Mesendoderm (in vitro differentiated cells): ENCODE results near the gene TMEM94.

Experiments
- DNase-seq: peaks from one replicate; pipeline ENCODE4 v3.0.0; 2013
- H2AK5ac ChIP-seq: 2 replicates; pipeline ENCODE4 v1.6.1; 2013; ENCODE audit warnings: low read length, inconsistent platforms
- H2BK120ac ChIP-seq: 2 replicates; pipeline ENCODE4 v1.6.1; 2013; ENCODE audit warnings: low read depth, mild to moderate bottlenecking, low read length, moderate library complexity, mixed read lengths
- H2BK15ac ChIP-seq: replicated peaks from 2 replicates; pipeline ENCODE4 v1.6.1; 2013; ENCODE audit warnings: low read depth, mild to moderate bottlenecking, moderate library complexity
- H2BK5ac ChIP-seq: 2 replicates; pipeline ENCODE4 v1.6.1; 2013; ENCODE audit warnings: low read length, inconsistent platforms
- H3K18ac ChIP-seq: 2 replicates; pipeline ENCODE4 v1.6.1; 2013; ENCODE audit warnings: mild to moderate bottlenecking, low read length, mixed read lengths
- H3K23ac ChIP-seq: one replicate; pipeline ENCODE4 v1.6.1; 2013; ENCODE audit warnings: low read length
- H3K27ac ChIP-seq: 2 replicates; pipeline ENCODE4 v1.5.1; 2013; ENCODE audit warnings: low read depth, mild to moderate bottlenecking, inconsistent platforms, low read length, moderate library complexity
- H3K27me3 ChIP-seq: 2 replicates; pipeline ENCODE4 v1.6.1; 2013; ENCODE audit warnings: low read length, control low read depth, mild to moderate bottlenecking, inconsistent platforms; ENCODE audit not compliant: insufficient read depth, poor library complexity
- H3K36me3 ChIP-seq: 2 replicates; pipeline ENCODE4 v1.6.1; 2013; ENCODE audit warnings: low read length, inconsistent platforms; ENCODE audit not compliant: control insufficient read depth, insufficient read depth
- H3K4ac ChIP-seq: one replicate; pipeline ENCODE4 v1.6.1; 2013; ENCODE audit warnings: low read depth, mild to moderate bottlenecking, low read length, moderate library complexity
- H3K4me1 ChIP-seq: 2 replicates; pipeline ENCODE4 v1.6.1; 2013; ENCODE audit warnings: low read depth, low read length, inconsistent platforms; ENCODE audit not compliant: control insufficient read depth
- H3K4me2 ChIP-seq: 2 replicates; pipeline ENCODE4 v1.6.1; 2013; ENCODE audit warnings: low read length
- H3K4me3 ChIP-seq: 2 replicates; pipeline ENCODE4 v1.5.1; 2013; ENCODE audit warnings: mild to moderate bottlenecking, low read length
- H3K56ac ChIP-seq: one replicate; pipeline ENCODE4 v1.6.1; 2013; ENCODE audit warnings: low read length
- H3K79me1 ChIP-seq: 2 replicates; pipeline ENCODE4 v1.6.1; 2013; ENCODE audit warnings: low read length, inconsistent platforms
- H3K79me2 ChIP-seq: 2 replicates; pipeline ENCODE4 v1.6.1; 2013; ENCODE audit warnings: mild to moderate bottlenecking, low read length; ENCODE audit not compliant: control insufficient read depth, insufficient read depth
- H3K9ac ChIP-seq: 2 replicates; pipeline ENCODE4 v1.6.1; 2013; ENCODE audit warnings: low read length, inconsistent platforms
- H4K5ac ChIP-seq: one replicate; pipeline ENCODE4 v1.6.1; 2013; ENCODE audit warnings: low read length
- H4K8ac ChIP-seq: one replicate; pipeline ENCODE4 v1.6.1; 2013; ENCODE audit warnings: low read depth, mild to moderate bottlenecking, control low read depth, low read length, moderate library complexity
- WGBS: extraction: QIAGEN DNeasy Blood & Tissue Kit; methylation state at CpG from one replicate; pipeline ENCODE4 v1.1.7; 2013; ENCODE audit warnings: low lambda C conversion rate, missing lambda C conversion rate; ENCODE audit not compliant: insufficient coverage; ENCODE audit errors: extremely low coverage; 5-methylcytosine and 5-hydroxymethylcytosine counted together

TMEM94 gene

DNA sequence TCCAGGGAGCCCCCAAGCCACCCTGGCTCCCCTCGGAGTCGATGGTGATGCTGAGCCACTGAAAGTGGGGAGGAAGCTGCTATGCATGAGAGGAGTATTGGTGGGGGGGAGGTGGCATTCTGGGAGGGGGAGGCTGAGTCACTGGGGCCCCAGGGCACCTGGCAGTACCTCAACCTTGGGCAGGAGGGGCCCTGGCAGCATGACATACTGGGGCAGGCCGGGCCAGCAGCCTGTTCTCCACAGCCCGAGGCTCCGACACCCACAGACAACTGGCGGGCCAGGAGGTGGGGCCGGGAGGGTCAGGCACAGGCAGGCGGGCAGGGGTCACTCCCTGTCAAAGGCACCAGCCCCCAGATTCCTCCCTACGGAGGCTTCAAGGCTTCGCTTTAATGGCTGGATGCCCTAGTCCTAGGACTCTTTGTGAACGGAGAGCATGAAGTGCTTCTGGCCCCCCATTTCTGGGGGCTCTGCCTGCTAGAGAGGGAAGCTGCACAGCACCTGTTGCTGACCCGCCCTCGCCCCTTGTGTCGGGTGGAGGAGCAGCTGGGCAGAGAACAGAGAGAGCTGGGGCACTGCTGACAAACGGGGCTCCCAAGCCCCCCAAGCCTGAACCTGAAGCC is 58.0 kb downstream of the TMEM94 start:
- Histone ChIP-seq H2AK5ac (no peak overlapping the region), H3K23ac (no peak overlapping the region), H2BK15ac (no peak overlapping the region), H3K18ac (no peak overlapping the region), H3K36me3 (no peaks in the 10 kb centered on the region), H3K56ac (peak overlapping the region; percentile 88), H3K79me1 (peaks cover 14% of the 10 kb centered on the region), H4K5ac (no peak overlapping the region), H3K9ac (peak overlapping the region; percentile 85), H3K4me3 (peak overlapping the region; percentile 67), H2BK5ac (no peak overlapping the region), H3K27ac (no peak overlapping the region), H3K79me2 (peaks cover 2% of the 10 kb centered on the region), H3K27me3 (no peaks in the 10 kb centered on the region), H2BK120ac (no peak overlapping the region), H4K8ac (no peak overlapping the region), H3K4ac (no peak overlapping the region), H3K4me1 (peaks cover 3% of the 10 kb centered on the region), H3K4me2 (peak overlapping the region; percentile 83)
- DNase-seq: no peak
- no CpG with 5 or more reads among the region's 15 CpGs for WGBS

DNA sequence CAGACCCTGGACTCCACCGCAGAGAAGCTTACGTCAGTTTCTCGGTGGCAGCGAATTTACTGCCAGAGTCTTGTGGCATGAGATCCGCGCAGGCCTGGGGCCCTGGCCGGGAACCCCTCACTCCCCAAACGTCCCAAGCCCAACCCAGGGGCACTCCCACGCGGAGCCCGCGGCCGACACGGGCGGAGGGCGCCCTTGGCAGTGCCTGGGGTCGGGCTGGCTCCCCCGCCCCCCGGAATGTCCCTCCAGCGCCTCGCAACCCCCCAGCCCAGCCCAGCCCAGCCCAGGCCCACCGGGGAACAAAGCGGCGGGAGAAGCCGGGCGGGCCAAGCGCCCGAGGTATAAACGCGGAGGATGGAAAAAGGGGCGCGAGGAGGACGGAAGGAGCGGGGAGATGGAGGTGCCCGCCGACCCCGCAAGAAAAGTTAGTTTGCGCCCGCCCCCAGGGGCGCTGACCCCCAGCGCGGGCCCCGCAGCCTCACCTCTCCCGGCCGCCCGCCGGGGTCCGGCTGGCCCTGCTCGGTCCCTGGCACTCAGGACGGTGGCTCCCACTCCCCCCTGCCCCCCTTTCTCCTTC is 58.6 kb downstream of the TMEM94 start:
- H3K4me1 ChIP-seq: peaks cover 3% of the 10 kb centered on the region
- H3K79me2 ChIP-seq: peaks cover 2% of the 10 kb centered on the region
- peak overlapping the region; percentile 52 for H2BK120ac ChIP-seq
- H3K27ac ChIP-seq: peak overlapping the region; percentile 31
- H3K18ac ChIP-seq: peak overlapping the region; percentile 94
- no peak overlapping the region for H4K5ac ChIP-seq
- H3K56ac ChIP-seq: peak overlapping the region; percentile 88
- peak overlapping the region; percentile 83 for H3K4me2 ChIP-seq
- peak overlapping the region; percentile 89 for H3K4ac ChIP-seq
- peaks cover 14% of the 10 kb centered on the region for H3K79me1 ChIP-seq
- peak overlapping the region; percentile 85 for H3K9ac ChIP-seq
- no CpG with 5 or more reads among the region's 50 CpGs for WGBS
- H2BK15ac ChIP-seq: no peak overlapping the region
- H3K4me3 ChIP-seq: peak overlapping the region; percentile 67
- no peaks in the 10 kb centered on the region for H3K36me3 ChIP-seq
- H4K8ac ChIP-seq: no peak overlapping the region
- no peak overlapping the region for H2BK5ac ChIP-seq
- H2AK5ac ChIP-seq: no peak overlapping the region
- no peaks in the 10 kb centered on the region for H3K27me3 ChIP-seq
- peak; percentile 37 for DNase-seq
- H3K23ac ChIP-seq: no peak overlapping the region

DNA sequence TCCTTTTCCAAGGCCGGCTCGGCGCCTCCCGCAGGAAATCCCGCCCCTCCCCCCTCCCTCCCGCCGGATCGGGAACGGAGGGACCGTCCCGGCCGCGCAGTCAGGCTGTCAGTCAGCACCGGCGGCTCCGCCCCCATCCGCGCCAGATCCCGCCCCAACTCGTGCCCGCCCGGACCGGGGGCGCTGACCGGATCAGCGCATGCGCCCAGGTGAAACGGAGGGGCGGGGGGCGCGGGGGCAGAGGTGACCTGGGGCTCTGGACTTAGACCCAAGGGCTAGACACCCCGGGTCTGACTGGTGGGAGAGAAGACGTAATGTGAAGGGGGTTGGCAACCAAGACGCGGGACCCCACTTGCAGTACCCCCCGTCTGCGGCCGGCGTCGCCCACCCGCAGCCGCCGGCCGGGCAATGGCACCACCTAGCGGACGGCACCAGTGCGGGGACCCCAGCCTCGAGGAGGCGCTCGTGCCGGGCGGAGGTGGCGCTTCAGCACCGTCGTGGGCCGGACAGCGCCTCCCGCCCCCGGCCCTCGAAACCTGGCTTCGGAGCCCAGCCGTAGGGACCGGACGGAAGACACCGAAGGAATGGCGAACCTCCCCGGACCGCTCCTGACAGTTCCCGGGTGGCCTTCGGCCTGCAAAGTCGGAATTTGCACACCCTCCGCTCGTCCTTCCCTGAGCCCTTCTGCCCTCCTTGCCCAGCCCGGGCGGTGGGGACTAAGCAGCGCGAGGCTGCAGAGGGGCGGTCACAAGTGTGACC is 59.2 kb downstream of the TMEM94 start, which contains the start of gene CASKIN2:
TSS of gene CASKIN2 (minus strand) at position 42 of the 759 bp plus-strand sequence. CDS start 1,733 bp downstream, outside the sequence.
- no peaks in the 10 kb centered on the region for H3K27me3 ChIP-seq
- no peaks in the 10 kb centered on the region for H3K36me3 ChIP-seq
- H4K8ac ChIP-seq: no peak within 1 kb of the TSS
- H3K9ac ChIP-seq: peak within 1 kb of the TSS; percentile 85
- H2AK5ac ChIP-seq: no peak within 1 kb of the TSS
- peaks cover 2% of the 10 kb centered on the region for H3K79me2 ChIP-seq
- peak within 1 kb of the TSS; percentile 31 for H3K27ac ChIP-seq
- peak within 1 kb of the TSS; percentile 94 for H3K18ac ChIP-seq
- no peak within 1 kb of the TSS for H2BK15ac ChIP-seq
- H3K4me3 ChIP-seq: peak within 1 kb of the TSS; percentile 67
- peak within 1 kb of the TSS; percentile 100 for H3K4me2 ChIP-seq
- peak within 1 kb of the TSS; percentile 89 for H3K56ac ChIP-seq
- peaks cover 14% of the 10 kb centered on the region for H3K79me1 ChIP-seq
- peak within 1 kb of the TSS; percentile 89 for H3K4ac ChIP-seq
- WGBS: no CpG with 5 or more reads among the region's 78 CpGs
- H4K5ac ChIP-seq: no peak within 1 kb of the TSS
- H2BK120ac ChIP-seq: peak within 1 kb of the TSS; percentile 52
- peaks cover 3% of the 10 kb centered on the region for H3K4me1 ChIP-seq
- no peak within 1 kb of the TSS for H2BK5ac ChIP-seq
- peak; percentile 94 for DNase-seq
- no peak within 1 kb of the TSS for H3K23ac ChIP-seq

DNA sequence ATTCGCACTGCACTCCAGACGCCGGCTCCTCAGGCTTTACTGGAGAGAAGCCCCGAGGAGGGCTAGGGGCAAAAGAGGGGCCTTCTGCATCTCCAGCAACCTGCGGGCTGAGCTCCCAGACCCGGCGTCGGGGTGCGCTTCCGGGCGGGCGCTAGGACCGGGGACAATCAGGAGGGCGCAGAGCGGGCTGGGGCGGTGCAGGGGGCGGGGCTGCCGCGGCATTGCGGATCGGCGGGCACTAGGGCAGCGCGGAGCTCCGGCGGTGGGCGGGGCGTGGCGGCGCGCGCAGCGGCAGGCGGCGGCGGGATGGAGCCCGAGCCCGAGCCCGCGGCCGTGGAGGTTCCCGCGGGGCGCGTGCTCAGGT is 59.8 kb downstream of the TMEM94 start, which contains the start of gene TSEN54:
TSS of gene TSEN54 (plus strand) at position 274 of the 364 bp plus-strand sequence. CDS start at position 307, 33 bp downstream.
- Histone ChIP-seq H4K8ac (no peak within 1 kb of the TSS), H3K27ac (peak within 1 kb of the TSS; percentile 40), H4K5ac (no peak within 1 kb of the TSS), H3K79me2 (peaks cover 2% of the 10 kb centered on the region), H3K4ac (no peak within 1 kb of the TSS), H2BK120ac (no peak within 1 kb of the TSS), H2BK5ac (no peak within 1 kb of the TSS), H3K18ac (peak within 1 kb of the TSS; percentile 35), H3K36me3 (no peaks in the 10 kb centered on the region), H3K79me1 (peaks cover 14% of the 10 kb centered on the region), H2BK15ac (no peak within 1 kb of the TSS), H3K4me3 (peak within 1 kb of the TSS; percentile 81), H3K9ac (peak within 1 kb of the TSS; percentile 85), H3K4me1 (peaks cover 3% of the 10 kb centered on the region), H3K56ac (peak within 1 kb of the TSS; percentile 92), H2AK5ac (no peak within 1 kb of the TSS), H3K27me3 (no peaks in the 10 kb centered on the region), H3K23ac (no peak within 1 kb of the TSS), H3K4me2 (peak within 1 kb of the TSS; percentile 100)
- peak; percentile 90 for DNase-seq
- no CpG with 5 or more reads among the region's 45 CpGs for WGBS

DNA sequence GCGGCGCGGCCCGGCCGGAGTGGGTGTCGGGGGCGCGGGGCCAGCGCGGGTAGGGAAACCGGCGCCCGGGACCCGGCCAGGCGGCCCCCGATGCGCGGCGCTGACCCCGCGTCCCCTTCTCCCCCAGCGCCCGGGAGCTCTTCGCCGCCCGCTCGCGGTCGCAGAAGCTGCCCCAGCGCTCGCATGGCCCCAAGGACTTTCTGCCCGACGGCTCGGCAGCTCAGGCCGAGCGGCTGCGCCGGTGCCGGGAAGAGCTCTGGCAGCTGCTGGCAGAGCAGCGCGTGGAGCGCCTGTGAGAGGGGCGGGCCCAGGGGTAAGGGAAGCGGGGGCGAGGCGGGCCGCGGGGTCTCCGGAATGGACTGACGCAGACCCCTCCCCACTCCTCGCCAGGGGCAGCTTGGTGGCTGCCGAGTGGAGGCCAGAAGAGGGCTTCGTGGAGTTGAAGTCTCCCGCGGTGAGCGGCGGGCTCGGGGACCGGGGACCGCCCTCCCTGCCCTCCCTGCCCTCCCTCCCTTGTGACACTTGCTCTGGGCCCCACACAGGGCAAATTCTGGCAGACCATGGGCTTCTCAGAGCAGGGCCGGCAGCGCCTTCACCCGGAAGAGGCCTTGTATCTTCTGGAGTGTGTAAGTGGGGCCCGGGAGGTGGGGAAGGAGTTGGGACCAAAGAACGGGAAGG is 60.3 kb downstream of the TMEM94 start:
- Histone ChIP-seq H2BK15ac (no peak overlapping the region), H3K4me2 (peak overlapping the region; percentile 35), H3K23ac (no peak overlapping the region), H3K79me1 (peaks cover 14% of the 10 kb centered on the region), H3K9ac (peak overlapping the region; percentile 85), H3K27ac (peak overlapping the region; percentile 40), H4K5ac (no peak overlapping the region), H3K27me3 (no peaks in the 10 kb centered on the region), H3K79me2 (peaks cover 2% of the 10 kb centered on the region), H3K4ac (no peak overlapping the region), H3K4me3 (peak overlapping the region; percentile 81), H2AK5ac (no peak overlapping the region), H2BK5ac (no peak overlapping the region), H3K4me1 (peaks cover 3% of the 10 kb centered on the region), H2BK120ac (no peak overlapping the region), H3K18ac (peak overlapping the region; percentile 35), H4K8ac (no peak overlapping the region), H3K56ac (peak overlapping the region; percentile 92), H3K36me3 (no peaks in the 10 kb centered on the region)
- DNase-seq: peak; percentile 60
- no CpG with 5 or more reads among the region's 65 CpGs for WGBS
